GM23248 (cell line): Measurements from ENCODE around the gene LSAMP. TPM values are rescaled to one million over a fixed set of nuclear protein-coding genes. Genes with fewer than 3 reads are reported as not detected.

Experiments used
- DNase-seq: peaks from one replicate; pipeline ENCODE4 v3.0.0-alpha.2; 2015
- H2AFZ ChIP-seq: fragments of 200-600 bp; sonication (generic); 2 replicates; pipeline ENCODE4 v1.6.1; 2016; ENCODE audit warnings: antibody characterized with exemption
- H3F3A ChIP-seq: fragments of 200-600 bp; sonication (generic); 2 replicates; pipeline ENCODE4 v1.6.1; 2016; ENCODE audit warnings: mild to moderate bottlenecking, antibody characterized with exemption, mixed run types; ENCODE audit not compliant: insufficient read depth
- H3K27ac ChIP-seq: fragments of 200-600 bp; sonication (generic); 2 replicates; pipeline ENCODE4 v1.5.1; 2016; ENCODE audit warnings: mild to moderate bottlenecking
- H3K27me3 ChIP-seq: fragments of 200-600 bp; sonication (generic); replicated peaks from 2 replicates; pipeline ENCODE4 v1.6.1; 2016; ENCODE audit warnings: mild to moderate bottlenecking; ENCODE audit not compliant: insufficient read depth
- H3K36me3 ChIP-seq: fragments of 200-600 bp; sonication (generic); 2 replicates; pipeline ENCODE4 v1.6.1; 2016; ENCODE audit warnings: low read depth, mild to moderate bottlenecking
- H3K4me1 ChIP-seq: fragments of 200-600 bp; sonication (generic); 2 replicates; pipeline ENCODE4 v1.6.1; 2016; ENCODE audit warnings: mild to moderate bottlenecking; ENCODE audit not compliant: insufficient read depth
- H3K4me2 ChIP-seq: fragments of 200-600 bp; sonication (generic); one replicate; pipeline ENCODE4 v1.6.1; 2016; ENCODE audit warnings: mild to moderate bottlenecking; ENCODE audit not compliant: unreplicated experiment
- H3K4me3 ChIP-seq: fragments of 200-600 bp; sonication (generic); 2 replicates; pipeline ENCODE4 v1.5.1; 2016; ENCODE audit warnings: mild to moderate bottlenecking
- H3K79me2 ChIP-seq: fragments of 200-600 bp; sonication (generic); 2 replicates; pipeline ENCODE4 v1.6.1; 2016; ENCODE audit warnings: mild to moderate bottlenecking; ENCODE audit not compliant: insufficient read depth
- H3K9ac ChIP-seq: fragments of 200-600 bp; sonication (generic); 2 replicates; pipeline ENCODE4 v1.6.1; 2016; ENCODE audit warnings: mild to moderate bottlenecking
- H3K9me2 ChIP-seq: fragments of 200-600 bp; sonication (generic); 2 replicates; pipeline ENCODE4 v1.6.1; 2016; ENCODE audit warnings: mixed run types, mild to moderate bottlenecking, moderate library complexity; ENCODE audit not compliant: insufficient read depth
- H3K9me3 ChIP-seq: fragments of 200-600 bp; sonication (generic); one replicate; pipeline ENCODE4 v1.6.1; 2017; ENCODE audit warnings: low read depth
- H4K20me1 ChIP-seq: fragments of 200-600 bp; sonication (generic); 2 replicates; pipeline ENCODE4 v1.6.0; 2016; ENCODE audit not compliant: insufficient read depth
- EZH2 ChIP-seq: fragments of 200-600 bp; sonication (generic); IDR thresholded peaks from 2 replicates; pipeline ENCODE4 v1.6.1; 2018; ENCODE audit warnings: antibody characterized with exemption, mild to moderate bottlenecking; ENCODE audit not compliant: insufficient read depth, poor library complexity, severe bottlenecking
- EZH2phosphoT487 ChIP-seq: fragments of 200-600 bp; sonication (generic); IDR thresholded peaks from 2 replicates; pipeline ENCODE4 v1.6.1; 2018; ENCODE audit warnings: antibody characterized with exemption, moderate library complexity, mild to moderate bottlenecking, low read depth; ENCODE audit not compliant: insufficient read depth
- WGBS, 2 experiments: methylation state at CpG; one replicate each; pipeline ENCODE4 v1.1.6; 2015 to 2017; ENCODE audit warnings: low lambda C conversion rate in 2 of 2, low coverage in 1 of 2; ENCODE audit errors: missing lambda C conversion rate in 2 of 2; 5-methylcytosine and 5-hydroxymethylcytosine counted together
- in situ Hi-C: fragments of 300-500 bp; cut with MboI; formaldehyde crosslinking; loops from 2 replicates; pipeline ENCODE4 v1.15.0; 2020
- polyA plus RNA-seq: library from polyadenylated mRNA; unstranded; fragments of >200 nt; fragmentation: Nextera tagmentation; extraction: Ambion mirVana; gene quantifications from 2 replicates; pipeline ENCODE4 v1.2.1, GENCODE V29; 2016
- total RNA-seq: library from RNA; depleted of rRNA; stranded (reverse); fragments of >200 nt; shearing (Covaris generic); gene quantifications from 2 replicates; pipeline ENCODE4 v1.2.3, GENCODE V29; 2014

LSAMP gene
- total and polyA plus RNA-seq, 2 experiments from 2014 or later = 4.5 to 9.3 TPM

- WGBS, 2 experiments = 11 to 12% methylated on average over 4 of the region's 4 CpGs
- Histone ChIP-seq H4K20me1 (no peaks in the 10 kb centered on the region), H3K27ac (peak overlapping the region; percentile 69), H3K79me2 (no peaks in the 10 kb centered on the region), H3K4me3 (0 out of 2 replicates have a peak overlapping the region, but pooled peaks have one; percentile 5), H3F3A (peaks cover 14% of the 10 kb centered on the region; the same call in 1 of the 2 replicates), H3K9me2 (no peaks in the 10 kb centered on the region), H3K36me3 (no peaks in the 10 kb centered on the region), H3K4me2 (peak overlapping the region; percentile 77), H3K9ac (peak overlapping the region; percentile 48), H2AFZ (0 out of 2 replicates have a peak overlapping the region, but pooled peaks have one; percentile 37), H3K9me3 (no peaks in the 10 kb centered on the region), H3K4me1 (peaks cover 19% of the 10 kb centered on the region), H3K27me3 (no peaks in the 10 kb centered on the region)
- peak; percentile 88 for DNase-seq
- in situ Hi-C loops = no loop called here
- no peak for TF ChIP-seq EZH2phosphoT487
- TF ChIP-seq EZH2 = no peak
Observed at GRCh38 chr3:116339441-116340028, 105.8 kb downstream of the LSAMP start.

GRCh38 chr3:116338713-116339112 lies 106.6 kb downstream of the LSAMP start:
- Histone ChIP-seq H3F3A (peaks cover 14% of the 10 kb centered on the region; the same call in 1 of the 2 replicates), H3K79me2 (no peaks in the 10 kb centered on the region), H3K36me3 (no peaks in the 10 kb centered on the region), H3K9me3 (no peaks in the 10 kb centered on the region), H3K4me2 (no peak overlapping the region), H3K27me3 (no peaks in the 10 kb centered on the region), H2AFZ (no peak overlapping the region), H3K27ac (no peak overlapping the region), H4K20me1 (no peaks in the 10 kb centered on the region), H3K9ac (no peak overlapping the region), H3K4me3 (no peak overlapping the region), H3K4me1 (peaks cover 19% of the 10 kb centered on the region), H3K9me2 (no peaks in the 10 kb centered on the region)
- in situ Hi-C loops = no loop called here
- no peak for DNase-seq
- 77 to 80% methylated on average over 3 of the region's 3 CpGs for WGBS, 2 experiments
- TF ChIP-seq EZH2 = no peak
- TF ChIP-seq EZH2phosphoT487 = no peak

GRCh38 chr3:116337229-116337628 lies 108.1 kb downstream of the LSAMP start:
- WGBS, 2 experiments = 76 to 77% methylated on average over 1 of the region's 1 CpG
- no peak overlapping the region for H3K9ac ChIP-seq
- H3K4me1 ChIP-seq = peaks cover 19% of the 10 kb centered on the region
- no peaks in the 10 kb centered on the region for H3K9me2 ChIP-seq
- no peaks in the 10 kb centered on the region for H3K79me2 ChIP-seq
- no peak overlapping the region for H3K27ac ChIP-seq
- no peak overlapping the region for H3K4me3 ChIP-seq
- H4K20me1 ChIP-seq = no peaks in the 10 kb centered on the region
- H3K9me3 ChIP-seq = no peaks in the 10 kb centered on the region
- peaks cover 14% of the 10 kb centered on the region; the same call in 1 of the 2 replicates for H3F3A ChIP-seq
- H3K4me2 ChIP-seq = no peak overlapping the region
- H3K36me3 ChIP-seq = no peaks in the 10 kb centered on the region
- H2AFZ ChIP-seq = no peak overlapping the region
- TF ChIP-seq EZH2 (no peak), EZH2phosphoT487 (no peak)
- no peak for DNase-seq
- no peaks in the 10 kb centered on the region for H3K27me3 ChIP-seq
- in situ Hi-C loops = no loop called here

- H3K9ac ChIP-seq = no peak overlapping the region
- H3K9me3 ChIP-seq = no peaks in the 10 kb centered on the region
- WGBS, 2 experiments = 4 to 12% methylated on average over 1 of the region's 1 CpG
- no peaks in the 10 kb centered on the region for H3F3A ChIP-seq
- in situ Hi-C loops = no loop called here
- H4K20me1 ChIP-seq = no peaks in the 10 kb centered on the region
- no peak overlapping the region for H3K4me3 ChIP-seq
- H3K9me2 ChIP-seq = peaks cover 6% of the 10 kb centered on the region; the same call in 1 of the 2 replicates
- no peak overlapping the region for H2AFZ ChIP-seq
- TF ChIP-seq EZH2phosphoT487 (no peak), EZH2 (no peak)
- H3K36me3 ChIP-seq = no peaks in the 10 kb centered on the region
- H3K4me2 ChIP-seq = no peak overlapping the region
- H3K27me3 ChIP-seq = no peaks in the 10 kb centered on the region
- no peak for DNase-seq
- no peak overlapping the region for H3K27ac ChIP-seq
- no peaks in the 10 kb centered on the region for H3K79me2 ChIP-seq
- H3K4me1 ChIP-seq = no peaks in the 10 kb centered on the region
Observed at GRCh38 chr3:116331380-116331779, 113.9 kb downstream of the LSAMP start.
